H1 (cell line): ENCODE data around the gene NRTN. TPM values are rescaled to one million over a fixed set of nuclear protein-coding genes. Genes with fewer than 3 reads are reported as not detected.

ENCODE experiments used
- CTCF ChIA-PET: fragments of 300-600 bp; sonication (Branson Sonifier 250); formaldehyde crosslinking; loops from one replicate; lab custom pipeline; 2021; ENCODE audit not compliant: partially characterized antibody; lab: Charles Lee
- POLR2A ChIA-PET: fragments of 300-600 bp; sonication (Branson Sonifier 250); formaldehyde crosslinking; loops from one replicate; lab custom pipeline; 2021; ENCODE audit warnings: inconsistent platforms; ENCODE audit not compliant: partially characterized antibody; lab: Charles Lee
- DNase-seq, 2 experiments: peaks; one replicate each; pipeline versions ENCODE4 v3.0.0 to v3.0.0-alpha.2; 2010 to 2022; ENCODE audit warnings: low spot score in 2 of 2, low read depth in 1 of 2, mixed read lengths in 1 of 2
- FAIRE-seq: peaks from 2 replicates; lab custom pipeline; 2011; peaks lifted over from hg19 to GRCh38; lab: Jason Lieb, UNC
- H2AFZ ChIP-seq: 2 replicates; pipeline ENCODE4 v1.8.1; 2012; ENCODE audit warnings: low read length, inconsistent platforms
- H2AK5ac ChIP-seq: 2 replicates; pipeline ENCODE4 v1.6.1; 2013; ENCODE audit warnings: low read depth, low read length
- H2BK120ac ChIP-seq: replicated peaks from 2 replicates; pipeline ENCODE3; 2013; ENCODE audit warnings: low read depth, low read length, inconsistent platforms
- H2BK12ac ChIP-seq: 2 replicates; pipeline ENCODE4 v1.6.1; 2013; ENCODE audit warnings: low read depth, low read length
- H2BK15ac ChIP-seq: 2 replicates; pipeline ENCODE4 v1.6.1; 2013; ENCODE audit warnings: low read length
- H2BK20ac ChIP-seq: 2 replicates; pipeline ENCODE4 v1.6.1; 2013; ENCODE audit warnings: low read length
- H2BK5ac ChIP-seq: 2 replicates; pipeline ENCODE4 v1.6.1; 2013; ENCODE audit warnings: low read depth, low read length
- H3K14ac ChIP-seq: 2 replicates; pipeline ENCODE4 v1.6.1; 2013; ENCODE audit warnings: inconsistent platforms; ENCODE audit not compliant: insufficient read length
- H3K18ac ChIP-seq: 2 replicates; pipeline ENCODE4 v1.6.1; 2013; ENCODE audit warnings: low read length; ENCODE audit errors: extremely low read depth
- H3K23ac ChIP-seq: 2 replicates; pipeline ENCODE4 v1.6.1; 2013; ENCODE audit warnings: inconsistent platforms; ENCODE audit not compliant: insufficient read length
- H3K23me2 ChIP-seq: 2 replicates; pipeline ENCODE4 v1.6.1; 2013; ENCODE audit warnings: low read depth, low read length
- H3K27ac ChIP-seq: 2 replicates; pipeline ENCODE4 v1.6.1; 2011; ENCODE audit warnings: low read depth, low read length, inconsistent platforms
- H3K27me3 ChIP-seq, 4 experiments: replicated peaks in 1 of 4; 1 replicate in 1 of 4; 2 replicates in 3 of 4; pipeline versions ENCODE4 v1.6.1 to v1.8.1; 2011 to 2013; ENCODE audit warnings: low read length in 3 of 4, mild to moderate bottlenecking in 3 of 4, inconsistent platforms in 2 of 4, mixed read lengths in 2 of 4, moderate library complexity in 1 of 4; ENCODE audit not compliant: control insufficient read depth in 3 of 4, insufficient read depth in 3 of 4; ENCODE audit errors: extremely low read depth in 1 of 4
- H3K36me3 ChIP-seq, 4 experiments: 2 replicates each; pipeline versions ENCODE4 v1.6.1 to v1.8.1; 2011 to 2013; ENCODE audit warnings: mild to moderate bottlenecking in 4 of 4, low read length in 3 of 4, moderate library complexity in 2 of 4, control low read depth in 1 of 4, inconsistent platforms in 1 of 4; ENCODE audit not compliant: insufficient read depth in 4 of 4, control insufficient read depth in 2 of 4
- H3K4ac ChIP-seq: replicated peaks from 2 replicates; pipeline ENCODE3; 2013; ENCODE audit warnings: low read length, low read depth, mixed read lengths, inconsistent platforms; ENCODE audit not compliant: insufficient read length
- H3K4me1 ChIP-seq, 4 experiments: replicated peaks in 1 of 4; 1 replicate in 1 of 4; 2 replicates in 3 of 4; pipeline versions ENCODE4 v1.6.1 to v1.8.1; 2011 to 2013; ENCODE audit warnings: low read length in 3 of 4, inconsistent platforms in 2 of 4, mixed read lengths in 1 of 4; ENCODE audit not compliant: insufficient read depth in 4 of 4, control insufficient read depth in 3 of 4
- H3K4me2 ChIP-seq, 2 experiments: 2 replicates each; pipeline versions ENCODE4 v1.6.1 to v1.8.1; 2011 to 2013; ENCODE audit warnings: low read depth in 2 of 2, low read length in 2 of 2, control low read depth in 1 of 2, inconsistent platforms in 1 of 2, mild to moderate bottlenecking in 1 of 2; ENCODE audit not compliant: insufficient read depth in 1 of 2
- H3K4me3 ChIP-seq, 4 experiments: fragments of 200-600, 300-600 bp in 1 of 4; sonication (generic), shearing (Covaris generic), sonication (Bioruptor Twin) in 1 of 4; 2 replicates each; pipeline versions ENCODE4 v1.5.1 to v1.8.1; 2011 to 2016; ENCODE audit warnings: low read length in 4 of 4, low read depth in 3 of 4, control low read depth in 2 of 4, inconsistent platforms in 2 of 4, mild to moderate bottlenecking in 2 of 4, mixed read lengths in 1 of 4, moderate library complexity in 1 of 4; ENCODE audit not compliant: insufficient read depth in 2 of 4; ENCODE audit errors: extremely low read depth in 1 of 4
- H3K56ac ChIP-seq: replicated peaks from 2 replicates; pipeline ENCODE3; 2013; ENCODE audit warnings: low read depth, mild to moderate bottlenecking, mixed read lengths, low read length, inconsistent platforms; ENCODE audit not compliant: insufficient read length
- H3K79me1 ChIP-seq: 2 replicates; pipeline ENCODE4 v1.6.1; 2013; ENCODE audit warnings: low read depth, low read length, control low read depth
- H3K79me2 ChIP-seq, 2 experiments: 2 replicates each; pipeline versions ENCODE4 v1.6.1 to v1.8.1; 2012 to 2013; ENCODE audit warnings: low read length in 2 of 2, mild to moderate bottlenecking in 2 of 2, inconsistent platforms in 1 of 2; ENCODE audit not compliant: insufficient read depth in 2 of 2, control insufficient read depth in 1 of 2
- H3K9ac ChIP-seq, 4 experiments: replicated peaks in 1 of 4; 1 replicate in 1 of 4; 2 replicates in 3 of 4; pipeline versions ENCODE4 v1.6.1 to v1.8.1; 2011 to 2013; ENCODE audit warnings: low read depth in 3 of 4, low read length in 3 of 4, control low read depth in 2 of 4, mild to moderate bottlenecking in 2 of 4, moderate library complexity in 2 of 4, inconsistent platforms in 1 of 4; ENCODE audit errors: extremely low read depth in 1 of 4
- H3K9me3 ChIP-seq, 2 experiments: 2 replicates each; pipeline versions ENCODE4 v1.6.1 to v1.8.1; 2012 to 2013; ENCODE audit warnings: mild to moderate bottlenecking in 2 of 2, moderate library complexity in 2 of 2, control low read depth in 1 of 2, inconsistent platforms in 1 of 2, low read depth in 1 of 2, low read length in 1 of 2, mixed read lengths in 1 of 2; ENCODE audit not compliant: insufficient read depth in 2 of 2
- H4K20me1 ChIP-seq, 2 experiments: replicated peaks in 1 of 2; 2 replicates each; pipeline versions ENCODE3 to v1.8.1; 2011 to 2013; ENCODE audit warnings: inconsistent platforms in 2 of 2, low read length in 2 of 2, mild to moderate bottlenecking in 1 of 2; ENCODE audit not compliant: insufficient read depth in 2 of 2, control insufficient read depth in 1 of 2
- H4K5ac ChIP-seq: 2 replicates; pipeline ENCODE4 v1.6.1; 2013; ENCODE audit warnings: low read length, low read depth, mixed read lengths, inconsistent platforms; ENCODE audit not compliant: insufficient read length
- H4K8ac ChIP-seq: 2 replicates; pipeline ENCODE4 v1.8.0; 2013; ENCODE audit warnings: mild to moderate bottlenecking, moderate library complexity, low read length, inconsistent platforms; ENCODE audit not compliant: insufficient read depth; ENCODE audit errors: extremely low read depth
- H4K91ac ChIP-seq: replicated peaks from 2 replicates; pipeline ENCODE3; 2013; ENCODE audit warnings: low read length, mixed read lengths, inconsistent platforms; ENCODE audit not compliant: insufficient read length
- EP300 ChIP-seq, 2 experiments: IDR thresholded peaks; 1 replicate in 1 of 2; 2 replicates in 1 of 2; pipeline ENCODE4 v1.6.1; 2011 to 2012; ENCODE audit warnings: low read depth in 2 of 2, low read length in 2 of 2, mild to moderate bottlenecking in 2 of 2, borderline replicate concordance in 1 of 2, inconsistent platforms in 1 of 2, moderate library complexity in 1 of 2
- GABPA ChIP-seq: IDR thresholded peaks from 2 replicates; pipeline ENCODE4 v1.6.1; 2011; ENCODE audit warnings: mild to moderate bottlenecking, low read length, moderate library complexity, borderline replicate concordance; ENCODE audit not compliant: insufficient read depth
- JUN ChIP-seq: IDR thresholded peaks from 2 replicates; pipeline ENCODE4 v1.6.1; 2011; ENCODE audit warnings: low read depth, mild to moderate bottlenecking, improper control_type of control experiment, low read length
- RXRA ChIP-seq: IDR thresholded peaks from 2 replicates; pipeline ENCODE4 v1.6.1; 2011; ENCODE audit warnings: low read depth, mild to moderate bottlenecking, low read length, moderate library complexity; ENCODE audit not compliant: insufficient read depth
- SP4 ChIP-seq: IDR thresholded peaks from 2 replicates; pipeline ENCODE4 v1.6.1; 2012; ENCODE audit warnings: low read length, inconsistent platforms
- WGBS, 2 experiments: shearing (Covaris generic) in 1 of 2; methylation state at CpG; one replicate each; pipeline versions ENCODE4 v1.1.6 to v1.1.7; 2013 to 2015; ENCODE audit warnings: low lambda C conversion rate in 2 of 2, mixed read lengths in 2 of 2, inconsistent platforms in 1 of 2, low coverage in 1 of 2, missing lambda C conversion rate in 1 of 2; ENCODE audit not compliant: insufficient replicate concordance in 2 of 2, insufficient coverage in 1 of 2, insufficient read length in 1 of 2; ENCODE audit errors: extremely low coverage in 1 of 2, missing lambda C conversion rate in 1 of 2; 5-methylcytosine and 5-hydroxymethylcytosine counted together
- polyA plus RNA-seq, 7 experiments: library from polyadenylated mRNA; depleted of rRNA in 3 of 7; stranded (reverse) in 5 of 7; unstranded in 2 of 7; fragments of >200 nt in 5 of 7; fragments of 200-250 nt in 2 of 7; gene quantifications; 1 replicate in 5 of 7; 2 replicates in 1 of 7; 4 replicates in 1 of 7; pipeline versions ENCODE4 v1.2.1 to v1.2.3, GENCODE V29; 2011 to 2013; ENCODE audit warnings: missing spikeins in 2 of 7, mixed read lengths in 2 of 7
- total RNA-seq: library from RNA; stranded (reverse); fragmentation: NEBNext Ultra II Directional; extraction: Animal tissue kit (Norgen Biotek cat#: 25700); gene quantifications from 2 replicates; pipeline ENCODE4 v1.2.1, GENCODE V29; 2021
- TF ChIP-seq, protein P1 (sequence below): IDR thresholded peaks from 2 replicates; pipeline ENCODE4 v1.6.1; 2012; ENCODE audit warnings: low read length, inconsistent platforms
- TF ChIP-seq, protein P2 (sequence below): IDR thresholded peaks from 2 replicates; pipeline ENCODE4 v1.6.1; 2012; ENCODE audit warnings: inconsistent platforms

NRTN gene
- total and polyA plus RNA-seq, 2 of the 8 experiments (the other 6 are each of a cell fraction or from before 2014, with no cell fraction given): 3.9 to 5.3 TPM

DNA sequence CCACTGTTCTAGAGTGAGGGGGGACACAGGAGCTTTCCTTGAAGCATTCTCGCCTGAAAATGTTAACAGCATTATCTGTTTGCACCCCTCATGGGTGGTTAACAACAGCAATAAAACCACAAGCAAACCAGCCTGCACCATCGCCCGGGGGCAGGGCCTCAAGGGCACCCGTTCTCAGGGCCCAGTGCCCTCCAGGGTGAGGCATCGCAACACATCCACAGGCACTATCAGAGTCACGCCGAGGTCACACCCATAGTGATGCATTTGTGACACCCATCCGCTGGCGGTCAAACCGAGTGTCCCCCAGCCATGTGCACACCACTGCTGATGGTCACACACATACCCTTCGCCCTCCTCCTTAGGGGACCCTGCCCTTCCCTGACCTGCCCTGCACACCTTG is 60.9 kb downstream of the NRTN start:
- Histone ChIP-seq H3K14ac (no peak overlapping the region), H3K4ac (no peak overlapping the region), H2BK5ac (no peak overlapping the region), H2BK120ac (no peak overlapping the region), H2BK12ac (no peak overlapping the region), H3K18ac (no peak overlapping the region), H2BK15ac (0 out of 2 replicates have a peak overlapping the region, but pooled peaks have one; percentile 16), H3K4me1 (no peaks in the 10 kb centered on the region; a peak in 1 of 7 replicates), H3K27me3 (peaks cover 0 to 2% (median 1%) of the 10 kb centered on the region in 4 experiments; a peak in 2 of 7 replicates), H3K4me2 (no peak overlapping the region), H4K8ac (no peak overlapping the region; the same call in 1 of the 2 replicates), H3K27ac (no peak overlapping the region), H3K4me3 (no peak overlapping the region), H3K36me3 (no peaks in the 10 kb centered on the region), H3K79me1 (no peaks in the 10 kb centered on the region), H4K91ac (no peak overlapping the region), H3K23ac (no peak overlapping the region), H3K79me2 (no peaks in the 10 kb centered on the region), H2BK20ac (no peak overlapping the region), H3K23me2 (no peaks in the 10 kb centered on the region), H4K5ac (no peak overlapping the region), H4K20me1 (no peaks in the 10 kb centered on the region), H3K9me3 (no peaks in the 10 kb centered on the region), H3K56ac (no peak overlapping the region), H3K9ac (no peak overlapping the region), H2AK5ac (no peak overlapping the region), H2AFZ (no peak overlapping the region)
- DNase-seq (no peak), FAIRE-seq (no peak)
- POLR2A ChIA-PET: interaction anchor here (1.2 kb wide), 1 partner anchor 37 kb away, joined by 3 read pairs; no protein-coding TSS in a partner anchor
- CTCF ChIA-PET: interaction anchor here (1.0 to 1.7 kb wide), 3 partner anchors 10 to 17 kb away, joined by 3 to 4 read pairs (median 4); partner anchors contain the start of gene FUT3
- 92% methylated on average over 11 of the region's 11 CpGs; no CpG with 5 or more reads in 1 of the 2 experiments for WGBS, 2 experiments
- TF ChIP-seq RXRA: no peak
- TF ChIP-seq, protein P1, sequence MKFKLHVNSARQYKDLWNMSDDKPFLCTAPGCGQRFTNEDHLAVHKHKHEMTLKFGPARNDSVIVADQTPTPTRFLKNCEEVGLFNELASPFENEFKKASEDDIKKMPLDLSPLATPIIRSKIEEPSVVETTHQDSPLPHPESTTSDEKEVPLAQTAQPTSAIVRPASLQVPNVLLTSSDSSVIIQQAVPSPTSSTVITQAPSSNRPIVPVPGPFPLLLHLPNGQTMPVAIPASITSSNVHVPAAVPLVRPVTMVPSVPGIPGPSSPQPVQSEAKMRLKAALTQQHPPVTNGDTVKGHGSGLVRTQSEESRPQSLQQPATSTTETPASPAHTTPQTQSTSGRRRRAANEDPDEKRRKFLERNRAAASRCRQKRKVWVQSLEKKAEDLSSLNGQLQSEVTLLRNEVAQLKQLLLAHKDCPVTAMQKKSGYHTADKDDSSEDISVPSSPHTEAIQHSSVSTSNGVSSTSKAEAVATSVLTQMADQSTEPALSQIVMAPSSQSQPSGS: no peak
- no peak for TF ChIP-seq GABPA
- no peak for TF ChIP-seq SP4
- TF ChIP-seq, protein P2, sequence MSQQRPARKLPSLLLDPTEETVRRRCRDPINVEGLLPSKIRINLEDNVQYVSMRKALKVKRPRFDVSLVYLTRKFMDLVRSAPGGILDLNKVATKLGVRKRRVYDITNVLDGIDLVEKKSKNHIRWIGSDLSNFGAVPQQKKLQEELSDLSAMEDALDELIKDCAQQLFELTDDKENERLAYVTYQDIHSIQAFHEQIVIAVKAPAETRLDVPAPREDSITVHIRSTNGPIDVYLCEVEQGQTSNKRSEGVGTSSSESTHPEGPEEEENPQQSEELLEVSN: no peak
- no peak for TF ChIP-seq EP300 (IDR thresholded peaks at IDR 0.05; ENCODE audit: borderline replicate concordance in 1 of 2, low read depth in 2 of 2, low read length in 2 of 2)
- no peak for TF ChIP-seq JUN
